Cardiac fibroblast (primary cell): ENCODE measurements around the gene ATP11C.

Experiments used
- DNase-seq, 2 donors: peaks; one replicate each; pipeline versions ENCODE4 v3.0.0 to v3.0.0-alpha.2; 2010; ENCODE audit warnings: low read depth in 2 of 2
- H3K4me3 ChIP-seq, 2 donors: replicated peaks in 1 of 2; 1 replicate in 1 of 2; 2 replicates in 1 of 2; pipeline ENCODE4 v1.5.1; 2011; ENCODE audit warnings: low read depth in 2 of 2, low read length in 2 of 2, mild to moderate bottlenecking in 2 of 2, moderate library complexity in 1 of 2
- CTCF ChIP-seq: IDR thresholded peaks from one replicate; pipeline ENCODE4 v1.5.1; 2011; ENCODE audit warnings: low read depth, mild to moderate bottlenecking, low read length, inconsistent platforms

The ATP11C gene

GRCh38 chrX:139932901-139933796 is at the start of gene ATP11C:
Gene ATP11C (minus strand): TSS chrX:139933053. CDS start chrX:139932042, 1,011 bp downstream.
- peak within 1 kb of the TSS; percentile 69 to 74 for H3K4me3 ChIP-seq
- no peak for TF ChIP-seq CTCF
- peak; percentile 84 to 90 for DNase-seq

- no peak for DNase-seq
- no peak overlapping the region for H3K4me3 ChIP-seq
- TF ChIP-seq CTCF, result no peak
Observed at GRCh38 chrX:139974471-139974870, 41.6 kb upstream of the ATP11C start.

- no peak for DNase-seq
- no peak for TF ChIP-seq CTCF
- H3K4me3 ChIP-seq, result no peak overlapping the region
Observed at GRCh38 chrX:139972629-139973624, 40.1 kb upstream of the ATP11C start.

- H3K4me3 ChIP-seq, result no peak overlapping the region
- TF ChIP-seq CTCF, result no peak
- no peak for DNase-seq
Observed at GRCh38 chrX:139972113-139972512, 39.3 kb upstream of the ATP11C start.

- H3K4me3 ChIP-seq, result no peak overlapping the region
- TF ChIP-seq CTCF, result no peak
- DNase-seq, result no peak
Observed at GRCh38 chrX:139971394-139971749, 38.5 kb upstream of the ATP11C start.

- DNase-seq, result no peak
- TF ChIP-seq CTCF, result no peak
- no peak overlapping the region for H3K4me3 ChIP-seq
Observed at GRCh38 chrX:139969286-139969685, 36.4 kb upstream of the ATP11C start.
